ENCODE measurements around the gene YBX1. TPM values are rescaled to one million over a fixed set of nuclear protein-coding genes. Genes with fewer than 3 reads are reported as not detected.

The YBX1 gene
- 796 and 905 TPM in 2 replicates for total RNA-seq

GRCh38 chr1:42681741-42682483 is at the start of gene YBX1:
Gene YBX1, plus strand, starts transcription at chr1:42682418. Its CDS starts 148 bp downstream, at chr1:42682566.

GRCh38 chr1:42657981-42658876 is 24.0 kb upstream of the YBX1 start, which contains the start of gene PPIH:
Gene PPIH, plus strand, starts transcription at chr1:42658423. Its CDS starts 24 bp downstream, at chr1:42658447.

GRCh38 chr1:42739753-42740700 is 57.8 kb downstream of the YBX1 start, which contains the start of gene CLDN19:
Gene CLDN19, minus strand, starts transcription at chr1:42740236. Its CDS starts 173 bp downstream, at chr1:42740063.

Other genes with a start within 250 kb of the YBX1 start
- 0.28 and 1.2 TPM in 2 replicates for gene ZMYND12, start 226.4 kb upstream of the YBX1 start, total RNA-seq
- 31.9 and 33.4 TPM in 2 replicates for gene PPCS, start 225.9 kb upstream of the YBX1 start, total RNA-seq
- gene CCDC30, start 219.1 kb upstream of the YBX1 start, total RNA-seq = 1.00 and 1.4 TPM in 2 replicates
- gene PPIH, start 24.0 kb upstream of the YBX1 start, total RNA-seq = 19.8 and 20.1 TPM in 2 replicates
- not detected in 2 replicates for gene CLDN19, start 57.8 kb downstream of the YBX1 start, total RNA-seq
- 161 and 168 TPM in 2 replicates for gene P3H1, start 84.6 kb downstream of the YBX1 start, total RNA-seq
- 2.4 and 3.6 TPM in 2 replicates for gene C1orf50, start 84.8 kb downstream of the YBX1 start, total RNA-seq
- gene TMEM269, start 102.6 kb downstream of the YBX1 start, total RNA-seq = under 0.01 TPM in 1 of 2 replicates, not detected in the other
- 13.3 and 15.2 TPM in 2 replicates for gene ERMAP, start 134.7 kb downstream of the YBX1 start, total RNA-seq
- gene SVBP, start 135.0 kb downstream of the YBX1 start, total RNA-seq = 14.2 and 17.6 TPM in 2 replicates
- gene ZNF691, start 164.2 kb downstream of the YBX1 start, total RNA-seq = 8.1 and 10.7 TPM in 2 replicates

Data from smooth muscle cell of bladder (primary cell).